Activated CD8-positive, alpha-beta T cell treated with anti-CD3 and anti-CD28 coated beads, Interleukin-2, amount 10 ng/mL, durations not matched to agents 7 days and 5 days (primary cell): ENCODE results near the gene BEX4. TPM values are rescaled to one million over a fixed set of nuclear protein-coding genes. Genes with fewer than 3 reads are reported as not detected.
"Not testable (repeated sequence)": the region's sequence is repeated elsewhere in the genome, so short reads cannot be mapped to it uniquely, and the experiment has no call there.

Experiments
- ATAC-seq: fragments of 150-1000 bp; cut with Tn5 transposase; one replicate; pipeline ENCODE4 v1.10.0; 2021; ENCODE audit warnings: moderate library complexity
- CTCF ChIA-PET: fragments of 350-600 bp; sonication (Branson Sonifier 250); formaldehyde crosslinking; loops from one replicate; lab custom pipeline; 2021; ENCODE audit warnings: antibody characterized with exemption; lab: Charles Lee
- POLR2A ChIA-PET: fragments of 350-600 bp; sonication (Branson Sonifier 250); formaldehyde crosslinking; loops from one replicate; lab custom pipeline; 2021; ENCODE audit warnings: antibody characterized with exemption; lab: Charles Lee
- DNase-seq: peaks from one replicate; pipeline ENCODE4 v3.0.0-alpha.2; 2020
- H3K27ac Mint-ChIP-seq: one replicate; pipeline ENCODE4 v1.8.0; 2021; ENCODE audit warnings: mild to moderate bottlenecking, mixed read lengths
- H3K27me3 Mint-ChIP-seq: one replicate; pipeline ENCODE4 v1.8.0; 2021; ENCODE audit warnings: low read depth, mixed read lengths
- H3K36me3 Mint-ChIP-seq: one replicate; pipeline ENCODE4 v1.8.0; 2021; ENCODE audit warnings: low read depth, mixed read lengths
- H3K4me1 Mint-ChIP-seq: one replicate; pipeline ENCODE4 v1.8.0; 2021; ENCODE audit warnings: low read depth, mixed read lengths
- H3K4me3 Mint-ChIP-seq: one replicate; pipeline ENCODE4 v1.8.0; 2021; ENCODE audit warnings: mild to moderate bottlenecking, mixed read lengths
- H3K9me3 Mint-ChIP-seq: one replicate; pipeline ENCODE4 v1.8.0; 2022; ENCODE audit warnings: mixed read lengths; ENCODE audit not compliant: insufficient read depth
- total RNA-seq, 2 experiments: library from RNA; stranded (reverse); gene quantifications; one replicate each; pipeline ENCODE4 v1.2.3, GENCODE V29; 2021

The BEX4 gene, protein sequence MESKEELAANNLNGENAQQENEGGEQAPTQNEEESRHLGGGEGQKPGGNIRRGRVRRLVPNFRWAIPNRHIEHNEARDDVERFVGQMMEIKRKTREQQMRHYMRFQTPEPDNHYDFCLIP
- 1 to 10 TPM; 8.9 to 9.0 TPM for total RNA-seq

DNA sequence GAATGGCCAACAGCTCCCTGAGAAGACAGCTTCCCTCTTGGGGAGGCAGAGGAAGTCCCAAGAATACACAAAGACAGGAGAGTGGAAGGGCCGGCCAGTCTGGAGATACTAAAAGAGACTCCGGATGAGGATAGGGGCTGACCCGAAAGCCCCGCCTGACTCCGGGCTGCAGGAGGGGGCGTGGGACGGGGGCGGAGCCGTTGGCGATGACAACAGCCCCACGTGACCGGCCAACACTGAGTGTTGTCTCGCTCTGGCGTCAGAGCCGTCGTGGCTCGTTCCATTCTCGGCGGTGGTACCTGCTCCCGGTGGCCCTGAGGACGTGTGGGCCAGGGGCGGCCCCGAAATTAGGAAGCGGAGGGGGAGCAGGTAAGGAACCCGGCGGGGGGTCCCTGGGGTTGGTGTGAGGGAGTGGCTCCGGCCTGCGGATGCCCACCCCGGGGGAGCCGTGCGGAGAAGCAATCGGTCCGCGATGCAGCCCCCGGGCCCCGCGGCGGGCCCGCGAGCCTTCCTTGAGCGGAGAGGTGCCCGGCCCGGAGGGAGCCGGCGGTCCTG lies at the start of gene BEX4:
BEX4 (plus strand) TSS at position 239 of the 555 bp plus-strand sequence. CDS start 1,046 bp downstream, outside the sequence.
- Mint-ChIP-seq H3K9me3 (no peaks in the 10 kb centered on the region), H3K4me3 (peak within 1 kb of the TSS; percentile 76), H3K4me1 (peaks cover 6% of the 10 kb centered on the region), H3K36me3 (peaks cover 2% of the 10 kb centered on the region), H3K27me3 (peaks cover 9% of the 10 kb centered on the region), H3K27ac (peak within 1 kb of the TSS; percentile 84)
- DNase-seq (peak; percentile 84), ATAC-seq (peak; percentile 92)
- CTCF ChIA-PET, result no interaction called here
- POLR2A ChIA-PET, result interaction anchor here (1.0 kb wide), 1 partner anchor 40 kb away, joined by 3 read pairs; the partner anchor contains the start of gene TCEAL8

DNA sequence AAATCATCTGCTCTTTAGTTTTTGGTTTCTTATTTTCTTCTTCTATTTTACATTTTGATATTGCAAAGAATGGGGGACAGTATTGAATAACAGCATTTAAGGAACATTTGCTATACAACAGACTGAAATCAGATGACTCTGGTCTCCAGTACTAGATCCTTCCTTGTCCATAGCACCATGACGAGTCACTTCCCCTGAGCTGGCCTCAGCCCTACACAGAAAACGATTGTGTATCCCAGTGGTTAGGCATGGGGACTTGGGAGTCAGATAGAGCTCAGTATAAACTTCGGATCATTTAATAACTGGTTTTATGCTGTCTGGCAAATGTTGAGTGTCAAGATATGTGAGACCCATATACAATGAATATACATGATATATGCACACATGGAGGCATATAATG lies 44.7 kb upstream of the BEX4 start:
- Mint-ChIP-seq H3K27me3 (no peaks in the 10 kb centered on the region), H3K4me3 (no peak overlapping the region), H3K27ac (no peak overlapping the region), H3K9me3 (no peaks in the 10 kb centered on the region), H3K36me3 (no peaks in the 10 kb centered on the region), H3K4me1 (no peaks in the 10 kb centered on the region)
- POLR2A ChIA-PET, result no interaction called here
- no peak for ATAC-seq
- CTCF ChIA-PET, result no interaction called here
- no peak for DNase-seq

GRCh38 chrX:103171353-103171752 lies 43.6 kb upstream of the BEX4 start:
- no peaks in the 10 kb centered on the region for H3K27me3 Mint-ChIP-seq
- DNase-seq, result no peak
- no peak overlapping the region for H3K27ac Mint-ChIP-seq
- H3K4me1 Mint-ChIP-seq, result peaks cover 3% of the 10 kb centered on the region
- no peaks in the 10 kb centered on the region for H3K36me3 Mint-ChIP-seq
- ATAC-seq, result no peak
- ChIA-PET POLR2A (no interaction called here), CTCF (no interaction called here)
- H3K9me3 Mint-ChIP-seq, result no peaks in the 10 kb centered on the region
- no peak overlapping the region for H3K4me3 Mint-ChIP-seq

DNA sequence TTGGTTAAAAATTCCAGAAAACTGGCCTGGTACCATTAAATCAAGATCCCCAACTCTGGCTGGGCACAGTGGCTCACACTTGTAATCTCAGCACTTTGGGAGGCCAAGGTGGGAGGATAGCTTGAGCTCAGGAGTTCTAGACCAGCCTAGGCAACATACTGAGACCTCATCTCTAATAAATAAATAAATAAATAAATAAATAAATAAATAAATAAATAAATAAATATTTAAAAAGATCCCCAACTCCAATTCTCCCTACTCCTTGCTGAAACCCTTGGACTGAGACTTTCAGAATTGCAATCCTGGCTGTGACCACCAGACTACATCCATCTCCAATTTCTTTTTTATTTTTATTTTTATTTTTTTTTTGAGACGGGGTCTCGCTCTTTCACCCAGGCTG lies 39.7 kb upstream of the BEX4 start:
- H3K36me3 Mint-ChIP-seq, H3K4me3 Mint-ChIP-seq, H3K27me3 Mint-ChIP-seq, ATAC-seq, H3K9me3 Mint-ChIP-seq, DNase-seq, POLR2A ChIA-PET, H3K4me1 Mint-ChIP-seq, H3K27ac Mint-ChIP-seq: not testable (repeated sequence)
- CTCF ChIA-PET, result interaction anchor here (1.0 to 1.7 kb wide), 2 partner anchors 224 to 241 kb away, joined by 3 to 10 read pairs; no protein-coding TSS in a partner anchor

DNA sequence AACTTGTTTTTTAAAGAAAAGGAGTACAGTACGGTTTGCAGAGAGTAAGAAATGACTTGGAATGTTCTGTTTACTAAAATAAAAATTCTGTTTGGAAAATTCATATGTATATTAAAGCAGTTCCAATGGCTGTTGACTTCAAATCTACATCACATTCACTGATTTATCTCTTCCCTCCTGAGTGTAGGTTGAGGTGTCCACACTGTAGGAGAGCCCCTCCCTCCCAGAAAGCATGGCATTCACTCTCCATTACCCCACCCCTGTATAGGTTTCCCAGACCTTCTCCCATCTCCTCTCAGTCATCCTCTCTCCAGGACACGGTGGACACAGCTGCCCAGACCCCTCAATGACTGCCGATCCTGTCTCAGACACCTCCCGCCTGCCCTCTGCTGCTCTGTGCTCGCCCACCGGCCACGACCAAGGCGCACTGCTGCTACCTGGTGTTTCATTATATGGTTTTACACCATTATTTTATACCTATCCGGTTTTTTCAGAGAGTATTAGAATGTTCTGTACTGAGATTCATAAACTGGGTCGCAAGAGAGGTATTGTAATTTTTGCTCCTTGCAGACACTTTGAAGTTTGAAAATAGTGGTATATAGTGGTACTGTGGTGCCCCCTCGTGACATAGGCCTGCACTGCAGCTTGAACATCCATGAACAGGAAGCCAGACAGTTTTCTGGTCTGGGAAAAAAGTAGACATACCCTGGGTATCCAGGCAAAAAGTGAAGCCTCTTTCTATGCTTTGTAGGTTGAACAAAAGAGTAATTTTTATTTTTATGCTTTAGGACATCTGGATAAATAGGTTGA lies 38.8 kb upstream of the BEX4 start:
- H3K36me3 Mint-ChIP-seq, result no peaks in the 10 kb centered on the region
- no peaks in the 10 kb centered on the region for H3K9me3 Mint-ChIP-seq
- peaks cover 3% of the 10 kb centered on the region for H3K4me1 Mint-ChIP-seq
- peak; percentile 66 for DNase-seq
- ChIA-PET CTCF (interaction anchor here (0.7 to 1.9 kb wide), 6 partner anchors 73 to 288 kb away, joined by 3 to 10 read pairs (median 4); no protein-coding TSS in a partner anchor), POLR2A (no interaction called here)
- ATAC-seq, result no peak
- no peak overlapping the region for H3K4me3 Mint-ChIP-seq
- no peak overlapping the region for H3K27ac Mint-ChIP-seq
- peaks cover 4% of the 10 kb centered on the region for H3K27me3 Mint-ChIP-seq

GRCh38 chrX:103177556-103177955 lies 37.4 kb upstream of the BEX4 start:
- CTCF ChIA-PET, result interaction anchor here (1.3 to 1.9 kb wide), 2 partner anchors 226 to 228 kb away, joined by 4 to 5 read pairs; no protein-coding TSS in a partner anchor
- no peaks in the 10 kb centered on the region for H3K36me3 Mint-ChIP-seq
- no peaks in the 10 kb centered on the region for H3K9me3 Mint-ChIP-seq
- ATAC-seq (no peak), DNase-seq (no peak)
- H3K4me3 Mint-ChIP-seq, result no peak overlapping the region
- peaks cover 3% of the 10 kb centered on the region for H3K4me1 Mint-ChIP-seq
- POLR2A ChIA-PET, result no interaction called here
- no peak overlapping the region for H3K27ac Mint-ChIP-seq
- peaks cover 4% of the 10 kb centered on the region for H3K27me3 Mint-ChIP-seq

GRCh38 chrX:103183912-103184311 lies 31.0 kb upstream of the BEX4 start:
- H3K4me1 Mint-ChIP-seq, result no peaks in the 10 kb centered on the region
- POLR2A ChIA-PET, result no interaction called here
- no peak overlapping the region for H3K27ac Mint-ChIP-seq
- CTCF ChIA-PET, result no interaction called here
- ATAC-seq (no peak), DNase-seq (no peak)
- H3K36me3 Mint-ChIP-seq, result no peaks in the 10 kb centered on the region
- H3K4me3 Mint-ChIP-seq, result no peak overlapping the region
- H3K27me3 Mint-ChIP-seq, result peaks cover 9% of the 10 kb centered on the region
- no peaks in the 10 kb centered on the region for H3K9me3 Mint-ChIP-seq

DNA sequence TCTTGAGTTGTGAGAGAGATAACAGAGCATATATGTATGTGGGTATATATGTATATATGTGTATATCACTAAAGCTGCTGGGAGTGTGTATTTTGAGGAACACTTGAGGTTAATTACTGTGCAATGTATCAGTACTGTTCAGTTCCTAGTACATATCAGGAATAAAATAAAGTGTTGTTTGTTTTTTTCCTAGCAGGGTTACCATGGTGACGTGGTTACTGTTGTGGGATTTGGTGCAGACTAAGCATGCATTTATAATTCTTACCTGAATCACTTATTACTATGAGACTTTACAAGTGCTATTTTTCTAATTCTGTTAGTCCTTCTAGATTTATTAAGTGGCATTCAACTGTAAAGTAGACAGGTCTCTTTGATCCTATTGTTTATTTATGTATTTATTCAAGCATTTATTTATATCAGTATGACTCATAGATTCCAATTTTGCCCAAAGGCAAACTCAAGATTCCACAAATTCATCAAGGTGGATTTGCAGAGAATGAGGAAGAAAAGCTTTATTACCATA lies 26.9 kb upstream of the BEX4 start:
- H3K4me3 Mint-ChIP-seq, result no peak overlapping the region
- no peaks in the 10 kb centered on the region for H3K4me1 Mint-ChIP-seq
- H3K36me3 Mint-ChIP-seq, result no peaks in the 10 kb centered on the region
- DNase-seq (no peak), ATAC-seq (no peak)
- peaks cover 11% of the 10 kb centered on the region for H3K27me3 Mint-ChIP-seq
- ChIA-PET POLR2A (no interaction called here), CTCF (no interaction called here)
- H3K27ac Mint-ChIP-seq, result no peak overlapping the region
- H3K9me3 Mint-ChIP-seq, result no peaks in the 10 kb centered on the region

DNA sequence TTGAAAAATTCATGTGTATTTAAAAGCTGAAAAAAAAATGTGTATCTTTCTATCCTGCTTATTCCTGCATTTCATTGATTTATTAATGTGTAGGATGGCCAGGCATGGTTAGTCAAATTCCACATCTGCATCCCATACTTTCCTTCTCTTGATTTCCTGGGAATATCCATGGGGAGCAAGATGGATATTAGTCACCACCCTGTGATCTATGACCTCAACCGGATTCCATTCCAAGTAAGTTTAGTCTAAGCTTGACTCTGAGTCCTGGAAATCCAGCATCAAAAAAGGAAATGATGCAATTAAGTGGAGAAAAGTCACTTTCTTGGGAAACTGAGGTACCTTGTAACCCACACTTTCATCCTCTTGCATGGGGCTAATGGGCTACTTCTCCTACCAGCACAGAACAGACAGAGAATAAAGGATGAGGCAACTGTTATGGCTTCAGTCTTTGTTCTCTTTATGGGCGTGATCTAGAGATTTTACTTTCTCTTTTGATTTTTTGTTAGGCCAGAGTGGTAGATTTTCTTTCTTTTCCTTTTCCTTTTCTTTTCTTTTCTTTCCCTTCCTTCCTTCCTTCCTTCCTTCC lies 17.1 kb upstream of the BEX4 start:
- ChIA-PET POLR2A (no interaction called here), CTCF (no interaction called here)
- H3K27ac Mint-ChIP-seq, result no peak overlapping the region
- ATAC-seq (no peak), DNase-seq (no peak)
- peaks cover 4% of the 10 kb centered on the region for H3K4me1 Mint-ChIP-seq
- H3K27me3 Mint-ChIP-seq, result no peaks in the 10 kb centered on the region
- H3K4me3 Mint-ChIP-seq, result no peak overlapping the region
- H3K36me3 Mint-ChIP-seq, result no peaks in the 10 kb centered on the region
- no peaks in the 10 kb centered on the region for H3K9me3 Mint-ChIP-seq

DNA sequence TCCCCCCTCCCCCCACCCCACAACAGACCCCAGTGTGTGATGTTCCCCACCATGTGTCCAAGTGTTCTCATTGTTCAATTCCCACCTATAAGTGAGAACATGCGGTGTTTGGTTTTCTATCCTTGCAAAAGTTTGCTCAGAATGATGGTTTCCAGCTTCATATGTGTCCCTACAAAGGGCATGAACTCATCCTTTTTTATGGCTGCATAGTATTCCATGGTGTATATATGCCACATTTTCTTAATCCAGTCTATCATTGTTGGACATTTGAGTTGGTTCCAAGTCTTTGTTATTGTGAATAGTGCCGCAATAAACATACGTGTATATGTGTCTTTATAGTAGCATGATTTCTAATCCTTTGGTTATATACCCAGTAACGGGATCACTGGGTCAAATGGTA lies 16.2 kb upstream of the BEX4 start:
- CTCF ChIA-PET, H3K9me3 Mint-ChIP-seq, H3K4me1 Mint-ChIP-seq, H3K27ac Mint-ChIP-seq, DNase-seq, H3K4me3 Mint-ChIP-seq, ATAC-seq, H3K36me3 Mint-ChIP-seq, H3K27me3 Mint-ChIP-seq, POLR2A ChIA-PET: not testable (repeated sequence)

DNA sequence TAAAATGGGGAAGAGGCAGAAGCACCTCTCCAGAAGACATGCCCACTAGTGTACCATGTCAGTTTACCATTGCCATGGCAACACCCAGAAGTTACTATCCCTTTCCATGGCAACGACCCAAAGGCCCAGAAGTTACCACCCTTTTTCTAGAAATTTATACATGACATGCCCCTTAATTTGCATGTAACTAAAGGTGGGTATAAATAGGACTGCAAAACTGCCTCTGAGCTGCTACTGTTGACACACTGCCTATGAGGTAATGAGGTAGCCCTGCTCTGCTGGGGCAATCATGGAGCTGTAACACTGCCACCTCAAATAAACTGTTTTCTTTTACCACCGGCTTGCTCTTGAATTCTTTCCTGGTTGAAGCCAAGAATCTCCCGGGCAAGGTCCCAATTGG lies 13.9 kb upstream of the BEX4 start:
- H3K9me3 Mint-ChIP-seq, result no peaks in the 10 kb centered on the region
- ATAC-seq, result no peak
- peaks cover 4% of the 10 kb centered on the region for H3K4me1 Mint-ChIP-seq
- CTCF ChIA-PET, result no interaction called here
- no peaks in the 10 kb centered on the region for H3K36me3 Mint-ChIP-seq
- no peak overlapping the region for H3K27ac Mint-ChIP-seq
- DNase-seq, result no peak
- POLR2A ChIA-PET, result no interaction called here
- no peak overlapping the region for H3K4me3 Mint-ChIP-seq
- no peaks in the 10 kb centered on the region for H3K27me3 Mint-ChIP-seq
